Measurements from ENCODE around the gene KRTAP10-1.

The KRTAP10-1 gene

GRCh38 chr21:44535963-44536362 is 4.0 kb downstream of the KRTAP10-1 start:
- DNase-seq (ENCODE audit: insufficient read length, low spot score) = no peak
- FAIRE-seq = no peak
- TF ChIP-seq POU2F2 (IDR thresholded peaks at IDR 0.05; ENCODE audit: low read depth, low read length) (no peak), POLR2A (IDR thresholded peaks at IDR 0.05; ENCODE audit: low read depth, low read length) (no peak), POLR2AphosphoS5 (IDR thresholded peaks at IDR 0.05; ENCODE audit: low read depth, low read length) (no peak), TAF1 (IDR thresholded peaks at IDR 0.05; ENCODE audit: low read depth, low read length) (no peak), PAX5 (IDR thresholded peaks at IDR 0.05; ENCODE audit: insufficient read depth, low read length, severe bottlenecking) (no peak), SPI1 (IDR thresholded peaks at IDR 0.05; ENCODE audit: low read depth, low read length) (no peak)

- TF ChIP-seq POU2F2 (IDR thresholded peaks at IDR 0.05; ENCODE audit: low read depth, low read length) = no peak
- no peak for TF ChIP-seq SPI1 (IDR thresholded peaks at IDR 0.05; ENCODE audit: low read depth, low read length)
- no peak for TF ChIP-seq PAX5 (IDR thresholded peaks at IDR 0.05; ENCODE audit: insufficient read depth, low read length, severe bottlenecking)
- TF ChIP-seq POLR2AphosphoS5 (IDR thresholded peaks at IDR 0.05; ENCODE audit: low read depth, low read length) = no peak
- no peak for TF ChIP-seq TAF1 (IDR thresholded peaks at IDR 0.05; ENCODE audit: low read depth, low read length)
- TF ChIP-seq POLR2A (IDR thresholded peaks at IDR 0.05; ENCODE audit: low read depth, low read length) = no peak
- DNase-seq (ENCODE audit: insufficient read length, low spot score) (no peak), FAIRE-seq (no peak)
These were observed 5.3 kb downstream of the KRTAP10-1 start for GRCh38 chr21:44534688-44535087.

GRCh38 chr21:44533891-44534627 is 5.9 kb downstream of the KRTAP10-1 start:
- TF ChIP-seq POU2F2 (IDR thresholded peaks at IDR 0.05; ENCODE audit: low read depth, low read length) (no peak), PAX5 (IDR thresholded peaks at IDR 0.05; ENCODE audit: insufficient read depth, low read length, severe bottlenecking) (no peak), SPI1 (IDR thresholded peaks at IDR 0.05; ENCODE audit: low read depth, low read length) (no peak)
- no peak for DNase-seq (ENCODE audit: insufficient read length, low spot score)
- FAIRE-seq = no peak

- TF ChIP-seq TAF1 (IDR thresholded peaks at IDR 0.05; ENCODE audit: low read depth, low read length) (no peak), PAX5 (IDR thresholded peaks at IDR 0.05; ENCODE audit: insufficient read depth, low read length, severe bottlenecking) (no peak), POLR2A (IDR thresholded peaks at IDR 0.05; ENCODE audit: low read depth, low read length) (no peak), SPI1 (IDR thresholded peaks at IDR 0.05; ENCODE audit: low read depth, low read length) (no peak), POU2F2 (IDR thresholded peaks at IDR 0.05; ENCODE audit: low read depth, low read length) (no peak), POLR2AphosphoS5 (IDR thresholded peaks at IDR 0.05; ENCODE audit: low read depth, low read length) (no peak)
- DNase-seq (ENCODE audit: insufficient read length, low spot score) (no peak), FAIRE-seq (no peak)
These were observed 6.7 kb downstream of the KRTAP10-1 start for GRCh38 chr21:44533121-44533890.

GRCh38 chr21:44532712-44533111 is 7.3 kb downstream of the KRTAP10-1 start:
- DNase-seq (ENCODE audit: insufficient read length, low spot score) (no peak), FAIRE-seq (no peak)
- TF ChIP-seq POLR2A (IDR thresholded peaks at IDR 0.05; ENCODE audit: low read depth, low read length) = no peak
- no peak for TF ChIP-seq POLR2AphosphoS5 (IDR thresholded peaks at IDR 0.05; ENCODE audit: low read depth, low read length)
- TF ChIP-seq POU2F2 (IDR thresholded peaks at IDR 0.05; ENCODE audit: low read depth, low read length) = no peak
- no peak for TF ChIP-seq PAX5 (IDR thresholded peaks at IDR 0.05; ENCODE audit: insufficient read depth, low read length, severe bottlenecking)

GRCh38 chr21:44531606-44532564 is 8.1 kb downstream of the KRTAP10-1 start:
- FAIRE-seq (no peak), DNase-seq (ENCODE audit: insufficient read length, low spot score) (no peak)
- TF ChIP-seq POU2F2 (IDR thresholded peaks at IDR 0.05; ENCODE audit: low read depth, low read length) (no peak), POLR2AphosphoS5 (IDR thresholded peaks at IDR 0.05; ENCODE audit: low read depth, low read length) (no peak), TAF1 (IDR thresholded peaks at IDR 0.05; ENCODE audit: low read depth, low read length) (no peak)

GRCh38 chr21:44530903-44531605 is 8.9 kb downstream of the KRTAP10-1 start:
- FAIRE-seq (no peak), DNase-seq (ENCODE audit: insufficient read length, low spot score) (no peak)
- TF ChIP-seq POLR2AphosphoS5 (IDR thresholded peaks at IDR 0.05; ENCODE audit: low read depth, low read length) = no peak
- no peak for TF ChIP-seq TAF1 (IDR thresholded peaks at IDR 0.05; ENCODE audit: low read depth, low read length)

GRCh38 chr21:44530221-44530902 is 9.6 kb downstream of the KRTAP10-1 start:
- FAIRE-seq (no peak), DNase-seq (ENCODE audit: insufficient read length, low spot score) (no peak)
- no peak for TF ChIP-seq POLR2AphosphoS5 (IDR thresholded peaks at IDR 0.05; ENCODE audit: low read depth, low read length)
- no peak for TF ChIP-seq POU2F2 (IDR thresholded peaks at IDR 0.05; ENCODE audit: low read depth, low read length)
- no peak for TF ChIP-seq POLR2A (IDR thresholded peaks at IDR 0.05; ENCODE audit: low read depth, low read length)
- no peak for TF ChIP-seq PAX5 (IDR thresholded peaks at IDR 0.05; ENCODE audit: insufficient read depth, low read length, severe bottlenecking)
- TF ChIP-seq SPI1 (IDR thresholded peaks at IDR 0.05; ENCODE audit: low read depth, low read length) = no peak
- TF ChIP-seq TAF1 (IDR thresholded peaks at IDR 0.05; ENCODE audit: low read depth, low read length) = no peak
